GM12875 (cell line): ENCODE data around the gene LMF2.

Source experiments
- H3K4me3 ChIP-seq: one replicate; pipeline ENCODE4 v1.5.1; 2011; ENCODE audit warnings: low read depth, low read length, control low read depth
- CTCF ChIP-seq: IDR thresholded peaks from 2 replicates; pipeline ENCODE4 v1.5.1; 2011; ENCODE audit warnings: low read depth, mild to moderate bottlenecking, control low read depth, inconsistent platforms, low read length, moderate library complexity, borderline replicate concordance; ENCODE audit not compliant: insufficient read depth

LMF2 gene

GRCh38 chr22:50486561-50487289 is 20.8 kb downstream of the LMF2 start, which contains the start of gene MIOX:
TSS of gene MIOX (plus strand) at chr22:50486859. CDS start at chr22:50486898, 39 bp downstream.
- TF ChIP-seq CTCF, result no peak
- H3K4me3 ChIP-seq, result peak within 1 kb of the TSS; percentile 7

- no peak overlapping the region for H3K4me3 ChIP-seq
- TF ChIP-seq CTCF, result no peak
These were observed 22.0 kb downstream of the LMF2 start for GRCh38 chr22:50485221-50486131.

GRCh38 chr22:50483977-50484853 is 23.3 kb downstream of the LMF2 start:
- H3K4me3 ChIP-seq, result no peak overlapping the region
- no peak for TF ChIP-seq CTCF

DNA sequence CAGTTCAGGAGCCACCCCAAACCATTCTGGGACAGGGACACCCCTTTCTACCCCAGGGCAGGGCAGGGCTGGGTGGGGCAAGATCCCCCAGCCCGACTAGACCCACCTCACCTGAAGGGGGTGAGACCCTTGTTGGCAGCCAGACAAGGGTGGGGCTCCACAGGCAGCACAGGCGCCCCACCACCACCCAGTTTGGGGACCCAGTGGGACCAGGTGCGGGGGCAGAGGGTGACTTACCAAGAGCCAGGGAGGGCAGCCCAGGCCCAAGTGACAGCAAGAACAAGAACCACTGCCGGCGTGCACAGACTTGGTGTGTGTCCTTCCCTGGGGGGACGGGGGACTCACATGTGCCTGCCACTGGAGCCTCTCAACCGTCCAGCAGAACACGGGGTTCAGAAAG is 23.9 kb downstream of the LMF2 start:
- no peak for TF ChIP-seq CTCF
- no peak overlapping the region for H3K4me3 ChIP-seq

DNA sequence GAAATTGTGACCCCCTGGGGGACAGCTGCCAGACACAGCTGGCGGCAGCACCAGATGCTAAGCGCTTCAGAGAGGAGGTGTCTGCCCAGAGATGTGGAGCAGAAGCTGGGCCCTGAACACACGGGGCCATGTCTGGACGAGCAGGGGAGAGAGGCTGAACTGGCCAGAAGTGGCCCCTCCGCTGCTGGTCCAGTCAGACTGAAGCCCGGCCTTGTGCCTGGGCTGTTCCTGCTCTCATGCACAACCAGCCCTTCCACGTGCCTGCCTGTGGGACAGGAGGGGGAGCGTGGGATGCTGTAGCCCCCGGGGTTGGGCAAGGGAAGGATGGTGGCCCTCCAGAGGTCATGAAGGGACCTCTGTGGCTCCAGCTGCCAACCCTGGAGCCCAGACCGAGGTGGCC is 24.4 kb downstream of the LMF2 start:
- H3K4me3 ChIP-seq, result no peak overlapping the region
- TF ChIP-seq CTCF, result no peak

DNA sequence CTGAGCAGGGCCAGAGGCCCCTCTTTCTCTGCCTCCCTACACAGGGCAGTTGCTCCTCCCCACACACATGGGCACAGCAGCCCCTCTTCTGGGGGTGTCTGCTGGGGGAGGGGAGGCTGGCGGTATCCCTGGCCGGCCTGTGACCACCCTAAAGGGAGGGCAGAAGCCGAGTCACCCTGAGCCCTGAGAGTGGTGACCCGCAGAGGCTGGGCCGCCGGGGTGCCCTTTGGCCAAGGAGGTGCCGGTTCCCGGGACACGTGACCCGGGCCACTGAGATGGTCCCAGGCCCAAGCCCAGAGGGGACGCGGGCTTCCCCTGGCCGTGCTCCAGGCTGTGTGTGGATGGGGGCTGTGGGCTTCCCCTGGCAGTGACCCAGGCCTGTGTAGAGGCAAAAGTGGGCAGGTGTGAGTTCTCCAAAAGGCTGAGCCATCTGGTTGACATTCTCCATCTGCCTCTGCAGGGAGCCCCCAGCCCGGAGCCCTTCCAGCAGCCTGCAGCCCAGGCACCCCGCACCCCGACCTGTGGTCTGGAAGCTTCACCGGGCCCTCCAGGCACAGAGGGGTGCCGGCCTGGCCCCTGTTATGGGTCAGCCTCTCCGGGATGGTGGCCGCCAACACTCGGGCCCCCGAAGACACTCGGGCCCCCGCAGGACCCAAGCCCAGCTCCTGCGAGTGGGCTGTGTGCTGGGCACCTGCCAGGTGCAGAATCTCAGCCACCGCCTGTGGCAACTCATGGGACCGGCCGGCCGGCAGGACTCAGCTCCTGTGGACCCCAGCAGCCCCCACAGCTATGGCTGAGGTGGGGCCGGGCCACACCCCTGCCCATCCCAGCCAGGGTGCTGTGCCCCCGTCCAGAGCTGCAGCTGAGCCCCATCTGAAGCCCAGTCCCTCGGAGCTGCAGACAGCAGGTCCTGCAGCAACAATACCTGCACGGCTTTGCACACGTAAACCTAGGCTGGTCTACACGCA is 25.1 kb downstream of the LMF2 start:
- H3K4me3 ChIP-seq, result no peak overlapping the region

More for the DNA sequence above, 25.1 kb downstream of the LMF2 start:
- TF ChIP-seq CTCF, result no peak
